HG02870 (cell line): Measurements from ENCODE around the gene ASB6.

Experiments
- ATAC-seq: cut with Tn5 transposase; IDR thresholded peaks from one replicate; pipeline ENCODE4 v1.9.1; 2021; ENCODE audit warnings: mild to moderate bottlenecking, moderate library complexity; ENCODE audit not compliant: unreplicated experiment

ASB6 gene

DNA sequence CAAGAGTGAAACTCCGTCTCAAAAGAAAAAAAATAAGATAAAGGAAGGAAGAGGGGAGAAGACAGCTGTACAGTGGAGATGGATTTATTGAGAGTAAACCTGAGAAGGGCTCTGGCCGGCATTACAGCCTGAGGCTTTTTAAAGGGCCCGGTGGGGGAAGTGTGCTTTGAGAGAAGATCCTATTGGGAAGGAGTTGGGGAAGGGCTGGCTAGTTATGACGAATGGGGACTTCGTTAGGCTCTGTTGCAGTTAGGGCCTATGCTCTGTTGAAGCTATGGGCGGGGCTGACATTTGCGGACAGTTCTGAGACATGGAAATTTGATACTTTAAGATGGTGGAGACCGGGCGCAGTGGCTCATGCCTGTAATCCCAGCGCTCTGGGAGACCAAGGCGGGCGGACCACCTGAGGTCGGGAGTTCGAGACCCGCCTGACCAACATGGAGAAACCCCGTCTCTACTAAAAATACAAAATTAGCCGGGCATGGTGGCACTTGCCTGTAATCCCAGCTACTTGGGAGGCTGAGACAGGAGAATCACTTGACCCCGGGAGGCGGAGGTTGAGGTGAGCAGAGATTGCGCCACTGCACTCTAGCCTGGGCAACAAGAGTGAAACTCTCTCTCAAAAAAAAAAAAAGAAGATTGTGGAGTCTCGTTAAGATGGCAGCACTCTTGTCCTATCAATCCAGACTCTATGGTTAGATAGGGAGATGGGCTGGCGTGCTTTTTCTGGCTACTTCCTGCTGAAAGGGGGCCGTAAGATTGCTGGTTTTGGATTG is 54.3 kb downstream of the ASB6 start:
- ATAC-seq = no peak

DNA sequence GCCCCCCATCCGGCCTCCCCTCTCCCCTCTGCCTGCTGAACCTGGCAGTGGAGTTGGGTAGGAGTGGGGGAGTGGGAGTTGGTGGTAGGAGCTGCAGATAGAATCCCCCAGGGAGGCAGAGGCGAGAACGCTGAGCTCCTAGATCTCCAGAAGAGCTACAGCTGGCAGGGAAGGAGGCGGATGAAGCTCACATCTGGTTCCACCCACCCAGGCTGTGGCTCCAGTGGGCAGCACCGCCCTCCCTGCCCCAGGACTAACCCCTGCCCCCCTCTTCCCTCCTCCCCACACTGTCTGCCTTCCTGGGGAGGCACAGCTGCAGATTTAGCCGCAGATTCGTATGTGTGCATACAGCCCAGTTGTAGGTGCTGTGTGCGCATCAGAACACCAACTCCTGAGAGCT is 55.3 kb downstream of the ASB6 start:
- no peak for ATAC-seq

DNA sequence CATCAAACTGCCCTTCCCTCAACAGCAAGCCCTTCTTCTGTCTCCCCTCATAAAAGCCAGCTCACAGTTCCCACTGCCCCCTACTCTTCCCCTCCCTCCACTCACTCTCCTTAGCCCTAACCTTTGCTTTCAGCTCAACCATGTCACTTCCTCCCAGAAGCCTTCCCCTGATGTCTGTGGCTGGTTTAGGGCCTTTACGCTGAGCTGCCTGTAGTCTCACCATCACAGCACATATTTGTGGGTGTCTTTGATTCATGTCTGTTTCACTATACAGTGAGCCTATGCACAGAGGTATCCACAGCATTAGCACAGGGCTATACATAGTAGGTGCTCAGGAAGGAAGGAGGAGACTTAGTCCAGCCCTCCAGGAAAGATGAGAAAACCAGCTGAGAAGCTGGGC is 55.7 kb downstream of the ASB6 start:
- ATAC-seq = no peak

DNA sequence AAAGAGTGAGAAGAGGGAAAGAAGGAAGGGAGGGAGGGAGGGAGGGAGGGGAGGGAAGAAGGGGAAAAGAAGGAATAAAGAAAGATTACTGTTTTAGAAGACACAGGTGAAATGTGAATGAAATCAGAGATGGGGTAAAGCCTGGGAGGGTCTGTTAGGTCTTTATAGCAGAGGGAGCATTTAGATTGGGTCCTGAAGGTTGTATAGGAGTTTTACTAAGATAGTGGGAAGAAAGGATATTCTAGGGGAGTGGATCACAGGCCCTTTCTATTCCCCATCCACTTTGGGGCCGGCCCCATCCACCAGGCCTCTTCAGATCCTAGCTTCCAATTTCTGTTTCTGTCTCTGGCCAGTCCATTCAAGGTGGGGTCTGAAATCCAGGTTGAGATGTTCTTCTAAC is 56.6 kb downstream of the ASB6 start:
- no peak for ATAC-seq
